ENCODE results near the gene SLC35F1.

DNA sequence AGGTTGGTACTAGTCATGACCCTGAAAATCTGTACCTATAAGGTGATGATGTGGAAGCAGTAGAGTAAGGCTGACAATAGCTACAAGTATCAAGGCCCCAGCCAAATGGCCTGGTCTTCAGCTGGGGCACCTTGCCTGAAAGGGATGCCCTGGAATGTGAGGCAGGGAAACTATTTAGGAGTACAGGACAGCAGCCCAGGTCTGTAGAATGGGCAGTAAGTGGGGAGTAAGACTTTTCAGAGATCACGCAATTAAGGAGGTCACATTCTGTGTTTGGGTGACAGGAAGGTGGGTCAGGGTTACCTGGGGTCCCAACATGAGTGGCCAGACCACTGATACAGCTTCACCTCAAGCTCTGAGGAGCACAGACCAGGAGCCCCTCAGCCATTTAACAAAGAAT is 9.4 kb downstream of the SLC35F1 start:
- TF ChIP-seq TARDBP (IDR thresholded peaks at IDR 0.05) (no peak), ELF4 (IDR thresholded peaks at IDR 0.05) (no peak), FOXM1 (IDR thresholded peaks at IDR 0.05; ENCODE audit: borderline replicate concordance) (no peak), SUZ12 (IDR thresholded peaks at IDR 0.05) (no peak), ARNT (IDR thresholded peaks at IDR 0.05) (no peak), HDGF (IDR thresholded peaks at IDR 0.05; ENCODE audit: borderline replicate concordance) (no peak), NFRKB (IDR thresholded peaks at IDR 0.05) (no peak), ZNF384 (IDR thresholded peaks at IDR 0.05) (no peak), FOXA1 (IDR thresholded peaks at IDR 0.05) (no peak), CTBP1 (IDR thresholded peaks at IDR 0.05; ENCODE audit: borderline replicate concordance) (no peak)
